ENCODE measurements around the gene XRCC5.

DNA sequence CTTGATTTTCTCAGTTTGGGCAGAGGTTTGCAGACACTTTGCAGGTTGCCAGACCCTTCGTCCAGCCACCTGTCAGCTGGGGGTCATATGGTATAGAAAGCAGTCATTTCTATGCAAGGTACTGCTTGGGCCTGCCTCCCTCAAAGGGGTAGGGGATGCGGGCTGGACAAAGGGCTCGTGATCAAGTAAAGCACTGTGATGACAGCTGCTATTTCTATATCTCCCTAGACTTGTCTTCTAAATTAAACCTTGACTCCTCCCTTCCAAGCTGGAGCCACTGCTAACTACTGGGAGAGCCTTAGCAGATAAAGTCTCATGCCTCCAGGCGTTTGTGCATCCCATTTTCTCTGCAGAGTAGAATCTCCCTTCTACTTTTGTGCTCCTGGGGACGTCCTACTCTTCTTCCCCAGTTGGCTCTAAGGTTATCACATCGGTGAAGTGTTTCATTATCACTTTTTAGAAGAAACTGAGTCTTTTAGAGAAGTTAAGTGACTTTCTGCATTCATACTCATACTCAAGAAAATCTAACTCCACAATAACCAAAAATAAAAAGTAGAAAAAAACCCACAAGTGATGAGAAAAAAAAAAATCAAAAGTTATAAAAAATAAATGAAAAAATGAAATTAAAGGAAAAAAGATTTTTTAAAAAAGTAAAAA is 710 bp upstream of the XRCC5 start:
- TF ChIP-seq, protein P1, sequence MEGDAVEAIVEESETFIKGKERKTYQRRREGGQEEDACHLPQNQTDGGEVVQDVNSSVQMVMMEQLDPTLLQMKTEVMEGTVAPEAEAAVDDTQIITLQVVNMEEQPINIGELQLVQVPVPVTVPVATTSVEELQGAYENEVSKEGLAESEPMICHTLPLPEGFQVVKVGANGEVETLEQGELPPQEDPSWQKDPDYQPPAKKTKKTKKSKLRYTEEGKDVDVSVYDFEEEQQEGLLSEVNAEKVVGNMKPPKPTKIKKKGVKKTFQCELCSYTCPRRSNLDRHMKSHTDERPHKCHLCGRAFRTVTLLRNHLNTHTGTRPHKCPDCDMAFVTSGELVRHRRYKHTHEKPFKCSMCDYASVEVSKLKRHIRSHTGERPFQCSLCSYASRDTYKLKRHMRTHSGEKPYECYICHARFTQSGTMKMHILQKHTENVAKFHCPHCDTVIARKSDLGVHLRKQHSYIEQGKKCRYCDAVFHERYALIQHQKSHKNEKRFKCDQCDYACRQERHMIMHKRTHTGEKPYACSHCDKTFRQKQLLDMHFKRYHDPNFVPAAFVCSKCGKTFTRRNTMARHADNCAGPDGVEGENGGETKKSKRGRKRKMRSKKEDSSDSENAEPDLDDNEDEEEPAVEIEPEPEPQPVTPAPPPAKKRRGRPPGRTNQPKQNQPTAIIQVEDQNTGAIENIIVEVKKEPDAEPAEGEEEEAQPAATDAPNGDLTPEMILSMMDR (IDR thresholded peaks at IDR 0.05; ENCODE audit: control extremely low read depth in 1 of 3, insufficient read depth in 1 of 3, low read depth in 1 of 3, low read length in 3 of 3), result no peak
- TF ChIP-seq JUND (IDR thresholded peaks at IDR 0.05; ENCODE audit: low read length) (no peak), SUZ12 (IDR thresholded peaks at IDR 0.05; ENCODE audit: low read length) (no peak), BCL11A (IDR thresholded peaks at IDR 0.05; ENCODE audit: low read depth in 2 of 2, low read length in 2 of 2) (no peak), SIX5 (IDR thresholded peaks at IDR 0.05; ENCODE audit: low read depth, low read length) (no peak), CBX8 (IDR thresholded peaks at IDR 0.05; ENCODE audit: borderline replicate concordance, low read depth, low read length) (no peak), EGR1 (IDR thresholded peaks at IDR 0.05; ENCODE audit: borderline replicate concordance, low read depth, low read length) (no peak), RAD21 (IDR thresholded peaks at IDR 0.05 in 1 of 2, conservative IDR thresholded peaks at IDR 0.05 in 1 of 2; ENCODE audit: low read depth in 2 of 2, low read length in 2 of 2) (no peak)

All from H1 (cell line).